ENCODE results near the gene ERBB2. TPM values are rescaled to one million over a fixed set of nuclear protein-coding genes. Genes with fewer than 3 reads are reported as not detected.
A peak's percentile ranks its signal among the peaks of the same experiment; 100 is the strongest.

The ERBB2 gene
- total and polyA plus RNA-seq, 2 of the 13 experiments (the other 11 are each of a cell fraction or from before 2014, with no cell fraction given), result 57.7 to 64.1 TPM

- TF ChIP-seq CC2D1A (CRISPR knock-in tag; IDR thresholded peaks at IDR 0.05) (no peak), TOPORS (CRISPR knock-in tag; IDR thresholded peaks at IDR 0.05) (no peak), MIER3 (CRISPR knock-in tag; IDR thresholded peaks at IDR 0.05; ENCODE audit: borderline replicate concordance) (no peak), ZNF619 (CRISPR knock-in tag; IDR thresholded peaks at IDR 0.05) (no peak), DPF2 (CRISPR knock-in tag; IDR thresholded peaks at IDR 0.05; ENCODE audit: borderline replicate concordance, low read depth) (no peak), ZNF432 (CRISPR knock-in tag; IDR thresholded peaks at IDR 0.05; ENCODE audit: borderline replicate concordance) (no peak), SP1 (IDR thresholded peaks at IDR 0.05) (no peak), SP1 (CRISPR knock-in tag; IDR thresholded peaks at IDR 0.05) (no peak), NFATC3 (CRISPR knock-in tag; IDR thresholded peaks at IDR 0.05) (no peak), ZZZ3 (CRISPR knock-in tag; IDR thresholded peaks at IDR 0.05; ENCODE audit: borderline replicate concordance) (no peak), PPARG (CRISPR knock-in tag; conservative IDR thresholded peaks at IDR 0.05) (no peak), KAT2B (IDR thresholded peaks at IDR 0.05; ENCODE audit: borderline replicate concordance, low read depth, low read length) (no peak), SATB2 (CRISPR knock-in tag; IDR thresholded peaks at IDR 0.05) (no peak), FOSL2 (CRISPR knock-in tag; IDR thresholded peaks at IDR 0.05) (no peak), KLF15 (CRISPR knock-in tag; IDR thresholded peaks at IDR 0.05; ENCODE audit: borderline replicate concordance) (no peak), ZNF598 (CRISPR knock-in tag; IDR thresholded peaks at IDR 0.05; ENCODE audit: borderline replicate concordance) (0 out of 2 replicates have a peak, but pooled peaks have one; percentile 54)
- TF ChIP-seq, protein P1, sequence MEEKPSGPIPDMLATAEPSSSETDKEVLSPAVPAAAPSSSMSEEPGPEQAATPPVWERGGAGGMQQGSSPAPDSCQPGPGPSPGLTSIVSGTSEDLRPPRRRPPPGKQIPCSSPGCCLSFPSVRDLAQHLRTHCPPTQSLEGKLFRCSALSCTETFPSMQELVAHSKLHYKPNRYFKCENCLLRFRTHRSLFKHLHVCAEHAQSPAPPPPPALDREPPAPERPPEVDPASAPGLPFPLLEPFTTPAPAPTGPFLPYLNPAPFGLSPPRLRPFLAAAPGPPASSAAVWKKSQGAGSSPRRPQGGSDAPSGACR (CRISPR knock-in tag; IDR thresholded peaks at IDR 0.05), result 0 out of 2 replicates have a peak, but pooled peaks have one; percentile 7
- TF ChIP-seq, protein P2, sequence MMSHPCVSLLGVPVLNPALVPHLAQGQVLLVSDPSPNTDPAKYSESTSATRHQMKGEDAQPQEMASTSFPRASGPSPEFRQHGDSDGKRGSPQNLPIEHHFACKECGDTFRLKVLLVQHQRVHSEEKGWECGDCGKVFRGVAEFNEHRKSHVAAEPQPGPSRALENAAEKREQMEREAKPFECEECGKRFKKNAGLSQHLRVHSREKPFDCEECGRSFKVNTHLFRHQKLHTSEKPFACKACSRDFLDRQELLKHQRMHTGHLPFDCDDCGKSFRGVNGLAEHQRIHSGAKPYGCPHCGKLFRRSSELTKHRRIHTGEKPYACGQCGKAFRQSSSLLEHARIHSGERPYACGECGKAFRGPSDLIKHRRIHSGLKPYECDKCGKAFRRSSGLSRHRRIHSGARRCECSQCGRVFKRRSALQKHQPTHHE (CRISPR knock-in tag; IDR thresholded peaks at IDR 0.05; ENCODE audit: borderline replicate concordance), result no peak
- TF ChIP-seq, protein P3, sequence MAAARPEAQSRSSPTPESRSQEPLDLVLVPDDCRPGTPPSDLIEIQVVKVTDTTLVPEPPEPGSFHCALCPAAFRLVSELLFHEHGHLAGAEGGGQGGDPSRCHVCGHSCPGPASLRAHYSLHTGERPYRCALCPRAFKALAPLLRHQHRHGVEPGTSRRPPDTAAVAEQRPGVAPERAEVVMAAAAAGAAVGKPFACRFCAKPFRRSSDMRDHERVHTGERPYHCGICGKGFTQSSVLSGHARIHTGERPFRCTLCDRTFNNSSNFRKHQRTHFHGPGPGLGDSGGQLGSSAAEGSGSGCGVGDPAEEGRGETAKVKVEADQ (CRISPR knock-in tag; IDR thresholded peaks at IDR 0.05; ENCODE audit: borderline replicate concordance), result 0 out of 2 replicates have a peak, but pooled peaks have one; percentile 55
- TF ChIP-seq, protein P4, sequence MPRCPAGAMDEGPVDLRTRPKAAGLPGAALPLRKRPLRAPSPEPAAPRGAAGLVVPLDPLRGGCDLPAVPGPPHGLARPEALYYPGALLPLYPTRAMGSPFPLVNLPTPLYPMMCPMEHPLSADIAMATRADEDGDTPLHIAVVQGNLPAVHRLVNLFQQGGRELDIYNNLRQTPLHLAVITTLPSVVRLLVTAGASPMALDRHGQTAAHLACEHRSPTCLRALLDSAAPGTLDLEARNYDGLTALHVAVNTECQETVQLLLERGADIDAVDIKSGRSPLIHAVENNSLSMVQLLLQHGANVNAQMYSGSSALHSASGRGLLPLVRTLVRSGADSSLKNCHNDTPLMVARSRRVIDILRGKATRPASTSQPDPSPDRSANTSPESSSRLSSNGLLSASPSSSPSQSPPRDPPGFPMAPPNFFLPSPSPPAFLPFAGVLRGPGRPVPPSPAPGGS (CRISPR knock-in tag; IDR thresholded peaks at IDR 0.05), result peak; percentile 25; the same call in 1 of the 2 replicates
Measured at GRCh38 chr17:39651923-39652586, 47.8 kb upstream of the ERBB2 start (continued).
